ENCODE results near the gene COQ2. TPM values are rescaled to one million over a fixed set of nuclear protein-coding genes. Genes with fewer than 3 reads are reported as not detected.

COQ2 gene
- total and polyA plus RNA-seq, 4 experiments from 2014 or later, result 5.5 to 7.6 (median 6.8) TPM

DNA sequence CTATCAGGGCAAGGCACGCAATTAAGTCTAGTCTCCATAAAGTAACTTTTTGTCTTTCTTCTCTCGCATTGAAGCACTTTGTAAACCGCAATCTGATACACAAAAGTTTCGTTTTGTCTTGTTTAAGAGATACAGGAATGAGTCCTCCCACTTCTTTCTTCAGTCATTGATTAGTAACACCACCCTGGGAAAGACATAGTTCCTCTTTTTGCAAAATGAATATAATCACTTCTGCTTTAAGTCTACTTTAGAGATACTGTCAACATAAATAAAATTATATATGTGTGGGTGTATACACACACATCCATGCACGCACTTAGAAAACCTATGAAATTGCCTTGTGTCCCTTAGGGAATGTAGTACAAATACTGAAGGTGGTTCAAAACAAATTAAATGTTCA is 11.7 kb downstream of the COQ2 start:
- Mint-ChIP-seq H3K4me3 (peak overlapping the region in 2 of 8 donors; percentile 12 to 58), H3K36me3 (peaks cover 30 to 37% of the 10 kb centered on the region in 2 donors), H3K27ac (peak overlapping the region in 2 of 7 donors; percentile 9 to 29), H3K27me3 (no peaks in the 10 kb centered on the region), H3K9me3 (peaks cover 0 to 2% (median 0%) of the 10 kb centered on the region in 8 donors), H3K4me1 (peaks cover 13 to 22% (median 18%) of the 10 kb centered on the region in 4 donors)
- intact Hi-C loops (cut with micrococcal nuclease), result no loop called here
- Histone ChIP-seq H3K27ac (ENCODE audit: low read depth, low read length) (no peak overlapping the region), H3K36me3 (ENCODE audit: insufficient read depth, low read length) (peaks cover 6% of the 10 kb centered on the region), H3K27me3 (ENCODE audit: insufficient read depth, low read length) (no peaks in the 10 kb centered on the region), H3K4me1 (ENCODE audit: insufficient read depth, low read length) (peaks cover 17% of the 10 kb centered on the region), H3K4me3 (ENCODE audit: low read length in 2 of 2) (no peak overlapping the region), H3K9me3 (ENCODE audit: control insufficient read depth in 1 of 2, low read length in 2 of 2) (no peaks in the 10 kb centered on the region)
- ChIA-PET POLR2A (ENCODE audit: partially characterized antibody) (interaction anchor here (2.8 kb wide), 1 partner anchor 11 kb away, joined by 10 read pairs; the partner anchor contains the start of gene COQ2), CTCF (ENCODE audit: partially characterized antibody) (interaction anchor here (1.0 to 3.4 kb wide), 4 partner anchors 8 to 12 kb away, joined by 3 to 36 read pairs (median 4); no protein-coding TSS in a partner anchor)
- DNase-seq, result no peak

DNA sequence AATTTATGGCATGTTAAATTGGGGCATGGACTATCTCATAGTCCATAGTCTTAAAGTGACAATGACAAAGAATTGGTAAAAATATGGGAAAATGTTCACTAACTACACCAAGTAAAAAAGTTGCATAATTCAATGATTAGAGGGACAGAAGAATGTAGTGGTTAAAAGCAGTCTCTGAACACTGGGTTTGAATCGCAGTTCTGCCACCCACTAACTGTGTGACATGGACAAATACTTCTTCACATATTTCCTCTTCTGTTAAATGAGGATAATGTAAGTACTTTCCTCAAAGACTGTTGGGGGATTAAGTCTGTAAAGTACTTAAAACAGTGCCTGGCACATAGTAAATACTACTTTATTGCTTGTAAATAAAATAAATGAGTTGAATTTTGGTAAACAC is 15.3 kb downstream of the COQ2 start:
- no peaks in the 10 kb centered on the region for H3K9me3 Mint-ChIP-seq
- H3K4me3 ChIP-seq (ENCODE audit: low read length in 2 of 2), result no peak overlapping the region
- H3K4me1 Mint-ChIP-seq, result peaks cover 6 to 21% (median 7%) of the 10 kb centered on the region in 4 donors
- H3K27ac ChIP-seq (ENCODE audit: low read depth, low read length), result no peak overlapping the region
- H3K27me3 Mint-ChIP-seq, result no peaks in the 10 kb centered on the region
- no peak overlapping the region for H3K27ac Mint-ChIP-seq
- H3K9me3 ChIP-seq (ENCODE audit: control insufficient read depth in 1 of 2, low read length in 2 of 2), result no peaks in the 10 kb centered on the region
- H3K4me3 Mint-ChIP-seq, result no peak overlapping the region
- CTCF ChIA-PET (ENCODE audit: partially characterized antibody), result interaction anchor here (0.9 to 5.4 kb wide), 2 partner anchors 13 to 195 kb away, joined by 3 to 47 read pairs; partner anchors contain the start of gene COQ2
- peaks cover 6% of the 10 kb centered on the region for H3K36me3 ChIP-seq (ENCODE audit: insufficient read depth, low read length)
- POLR2A ChIA-PET (ENCODE audit: partially characterized antibody), result no interaction called here
- no peak for DNase-seq
- intact Hi-C loops (cut with micrococcal nuclease), result no loop called here
- peaks cover 5% of the 10 kb centered on the region for H3K4me1 ChIP-seq (ENCODE audit: insufficient read depth, low read length)
- H3K27me3 ChIP-seq (ENCODE audit: insufficient read depth, low read length), result no peaks in the 10 kb centered on the region
- H3K36me3 Mint-ChIP-seq, result peaks cover 30 to 38% of the 10 kb centered on the region in 2 donors

DNA sequence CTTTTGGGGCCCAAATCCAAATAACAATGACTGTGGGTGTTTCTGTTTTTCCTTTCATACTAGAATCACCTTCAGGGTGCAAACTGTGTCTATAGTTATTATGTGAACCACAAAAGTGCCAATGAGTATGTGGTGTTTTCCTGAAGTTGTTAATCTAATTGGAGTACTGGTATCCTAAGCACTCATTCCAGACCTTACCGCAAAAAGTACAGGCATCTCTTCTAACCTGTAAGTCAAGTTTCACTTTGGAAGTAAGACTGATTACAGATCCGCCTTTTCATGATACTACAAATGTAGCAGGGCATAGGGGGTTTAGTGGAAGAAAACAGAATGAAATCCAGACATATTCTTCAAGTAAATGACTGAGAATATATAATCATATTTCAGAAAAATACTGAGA is 16.1 kb downstream of the COQ2 start:
- Histone ChIP-seq H3K27me3 (ENCODE audit: insufficient read depth, low read length) (no peaks in the 10 kb centered on the region), H3K4me1 (ENCODE audit: insufficient read depth, low read length) (peaks cover 5% of the 10 kb centered on the region), H3K36me3 (ENCODE audit: insufficient read depth, low read length) (peaks cover 6% of the 10 kb centered on the region), H3K9me3 (ENCODE audit: control insufficient read depth in 1 of 2, low read length in 2 of 2) (no peaks in the 10 kb centered on the region), H3K27ac (ENCODE audit: low read depth, low read length) (no peak overlapping the region), H3K4me3 (ENCODE audit: low read length in 2 of 2) (no peak overlapping the region)
- intact Hi-C loops (cut with micrococcal nuclease), result no loop called here
- peaks cover 30 to 40% of the 10 kb centered on the region in 2 donors for H3K36me3 Mint-ChIP-seq
- peak overlapping the region in 2 of 7 donors; percentile 28 to 46 for H3K27ac Mint-ChIP-seq
- H3K9me3 Mint-ChIP-seq, result no peaks in the 10 kb centered on the region
- DNase-seq, result no peak
- H3K4me1 Mint-ChIP-seq, result peaks cover 6 to 21% (median 7%) of the 10 kb centered on the region in 4 donors
- ChIA-PET CTCF (ENCODE audit: partially characterized antibody) (interaction anchor here (0.9 to 5.4 kb wide), 6 partner anchors 13 to 197 kb away, joined by 3 to 47 read pairs (median 4); partner anchors contain the start of gene COQ2), POLR2A (ENCODE audit: partially characterized antibody) (no interaction called here)
- H3K27me3 Mint-ChIP-seq, result no peaks in the 10 kb centered on the region
- H3K4me3 Mint-ChIP-seq, result no peak overlapping the region

DNA sequence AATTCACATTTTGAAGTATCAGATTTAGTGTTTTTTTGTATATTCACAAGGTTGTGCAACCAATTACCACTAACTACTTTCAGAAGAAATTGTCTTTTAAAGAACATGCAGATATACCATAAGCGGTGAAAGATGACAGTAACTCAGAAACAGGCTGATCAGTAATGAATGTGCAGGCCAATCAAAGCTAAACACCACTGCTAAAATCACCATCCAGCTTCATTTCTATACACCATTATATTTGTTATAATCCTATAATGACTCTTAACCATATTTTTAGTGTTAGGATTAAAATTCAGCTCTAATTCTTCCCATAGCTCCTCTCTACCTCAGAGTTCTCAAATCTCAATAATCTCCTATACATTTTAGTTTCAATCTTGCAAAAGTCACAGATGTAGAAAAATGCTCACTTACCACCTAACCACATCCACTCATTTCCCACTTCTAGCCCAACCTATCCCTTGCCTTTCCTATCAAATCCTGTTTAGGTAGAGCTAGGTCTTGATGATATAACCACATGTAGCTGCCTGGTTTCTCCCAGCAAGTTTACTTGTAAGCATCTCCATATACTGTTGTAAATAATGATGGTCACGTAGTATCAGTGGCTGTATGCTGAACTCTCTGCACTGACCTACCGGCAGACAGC is 16.6 kb downstream of the COQ2 start:
- Mint-ChIP-seq H3K36me3 (peaks cover 33 to 37% of the 10 kb centered on the region in 2 donors), H3K9me3 (no peaks in the 10 kb centered on the region), H3K27me3 (no peaks in the 10 kb centered on the region), H3K27ac (peak overlapping the region in 2 of 7 donors; percentile 28 to 46), H3K4me3 (peak overlapping the region in 1 of 8 donors; percentile 2), H3K4me1 (peaks cover 5 to 20% (median 6%) of the 10 kb centered on the region in 4 donors)
- intact Hi-C loops (cut with micrococcal nuclease), result no loop called here
- Histone ChIP-seq H3K27me3 (ENCODE audit: insufficient read depth, low read length) (no peaks in the 10 kb centered on the region), H3K27ac (ENCODE audit: low read depth, low read length) (no peak overlapping the region), H3K4me3 (ENCODE audit: low read length in 2 of 2) (no peak overlapping the region), H3K36me3 (ENCODE audit: insufficient read depth, low read length) (peaks cover 3% of the 10 kb centered on the region), H3K4me1 (ENCODE audit: insufficient read depth, low read length) (peaks cover 5% of the 10 kb centered on the region), H3K9me3 (ENCODE audit: control insufficient read depth in 1 of 2, low read length in 2 of 2) (no peaks in the 10 kb centered on the region)
- CTCF ChIA-PET (ENCODE audit: partially characterized antibody), result interaction anchor here (1.1 to 5.4 kb wide), 7 partner anchors 14 to 197 kb away, joined by 3 to 47 read pairs (median 4); partner anchors contain the start of gene COQ2
- DNase-seq, result no peak
- POLR2A ChIA-PET (ENCODE audit: partially characterized antibody), result no interaction called here

DNA sequence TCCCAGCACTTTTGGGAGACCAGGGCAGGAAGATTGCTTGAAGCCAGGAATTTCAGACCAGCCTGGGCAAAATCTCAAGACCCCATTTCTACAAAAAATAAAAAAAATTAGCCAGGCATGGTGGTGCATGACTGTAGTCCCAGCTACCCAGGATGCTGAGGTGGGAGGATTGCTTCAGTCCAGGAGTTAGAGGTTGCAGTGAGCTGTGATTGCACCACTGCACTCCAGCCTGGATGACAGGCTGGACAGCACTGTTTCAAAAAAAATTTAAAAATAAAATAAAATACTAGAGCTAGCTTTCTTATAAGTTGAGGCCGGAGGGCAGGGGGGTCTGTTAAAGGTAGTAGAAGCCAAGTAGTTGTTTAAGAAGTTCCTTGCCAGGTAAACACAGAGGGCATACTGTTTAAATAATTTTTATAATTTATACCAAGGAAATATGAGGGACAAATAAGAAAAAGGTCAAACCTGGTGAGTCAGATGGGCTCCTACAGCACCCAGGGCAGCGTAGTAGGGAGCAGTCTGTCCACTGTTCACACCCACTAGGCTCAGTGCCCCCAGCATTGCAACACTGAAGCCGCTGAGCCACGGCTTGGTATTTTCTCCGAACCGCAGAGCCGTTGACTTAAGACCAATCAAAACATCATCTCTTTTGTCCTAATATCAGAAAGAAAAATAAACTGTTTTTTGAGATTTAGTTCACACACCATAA is 17.3 kb downstream of the COQ2 start:
- intact Hi-C loops (cut with micrococcal nuclease), result no loop called here
- CTCF ChIA-PET (ENCODE audit: partially characterized antibody), result interaction anchor here (0.7 to 5.4 kb wide), 14 partner anchors 11 to 196 kb away, joined by 3 to 47 read pairs (median 4); partner anchors contain the start of gene COQ2
- Mint-ChIP-seq H3K4me1 (peaks cover 0 to 16% (median 3%) of the 10 kb centered on the region in 4 donors), H3K27me3 (no peaks in the 10 kb centered on the region), H3K36me3 (peaks cover 30% of the 10 kb centered on the region in 2 donors), H3K9me3 (no peaks in the 10 kb centered on the region), H3K27ac (no peak overlapping the region), H3K4me3 (no peak overlapping the region)
- peaks cover 3% of the 10 kb centered on the region for H3K36me3 ChIP-seq (ENCODE audit: insufficient read depth, low read length)
- no peaks in the 10 kb centered on the region for H3K27me3 ChIP-seq (ENCODE audit: insufficient read depth, low read length)
- no peak overlapping the region for H3K4me3 ChIP-seq (ENCODE audit: low read length in 2 of 2)
- H3K9me3 ChIP-seq (ENCODE audit: control insufficient read depth in 1 of 2, low read length in 2 of 2), result no peaks in the 10 kb centered on the region
- POLR2A ChIA-PET (ENCODE audit: partially characterized antibody), result interaction anchor here (0.6 kb wide), 1 partner anchor 151 kb away, joined by 3 read pairs; no protein-coding TSS in a partner anchor
- peaks cover 5% of the 10 kb centered on the region for H3K4me1 ChIP-seq (ENCODE audit: insufficient read depth, low read length)
- H3K27ac ChIP-seq (ENCODE audit: low read depth, low read length), result no peak overlapping the region
- DNase-seq, result no peak

DNA sequence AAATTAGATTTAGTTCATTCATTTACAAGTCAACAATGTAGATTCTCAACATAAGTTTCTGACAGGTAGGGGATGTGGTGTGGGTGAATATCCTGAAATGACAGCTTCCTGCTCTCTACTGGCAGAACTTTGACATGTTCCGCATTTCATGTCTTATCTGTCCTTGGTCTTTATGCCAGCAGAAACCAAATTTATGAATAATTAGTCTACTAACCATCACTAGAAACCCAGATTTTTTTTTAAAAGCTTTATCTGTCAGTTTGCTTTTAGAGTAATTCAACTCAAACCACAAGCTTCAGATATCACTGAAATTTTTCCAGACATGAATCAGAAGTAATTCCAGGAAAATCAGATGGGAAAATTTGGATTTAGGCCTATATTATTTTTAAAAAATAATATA is 17.9 kb downstream of the COQ2 start:
- no peaks in the 10 kb centered on the region for H3K9me3 Mint-ChIP-seq

More for the DNA sequence above, 17.9 kb downstream of the COQ2 start:
- peak overlapping the region in 2 of 7 donors; percentile 14 to 42 for H3K27ac Mint-ChIP-seq
- Histone ChIP-seq H3K4me1 (ENCODE audit: insufficient read depth, low read length) (peaks cover 5% of the 10 kb centered on the region), H3K9me3 (ENCODE audit: control insufficient read depth in 1 of 2, low read length in 2 of 2) (no peaks in the 10 kb centered on the region), H3K27me3 (ENCODE audit: insufficient read depth, low read length) (no peaks in the 10 kb centered on the region), H3K4me3 (ENCODE audit: low read length in 2 of 2) (no peak overlapping the region), H3K36me3 (ENCODE audit: insufficient read depth, low read length) (peaks cover 3% of the 10 kb centered on the region), H3K27ac (ENCODE audit: low read depth, low read length) (no peak overlapping the region)
- H3K4me1 Mint-ChIP-seq, result peaks cover 0 to 16% (median 3%) of the 10 kb centered on the region in 4 donors
- DNase-seq, result peak in 2 of 5 donors; percentile 40 to 41
- H3K36me3 Mint-ChIP-seq, result peaks cover 24 to 30% of the 10 kb centered on the region in 2 donors
- H3K27me3 Mint-ChIP-seq, result no peaks in the 10 kb centered on the region
- no peak overlapping the region for H3K4me3 Mint-ChIP-seq
- ChIA-PET POLR2A (ENCODE audit: partially characterized antibody) (interaction anchor here (0.6 to 1.3 kb wide), 3 partner anchors 151 to 439 kb away, joined by 3 to 5 read pairs (median 3); partner anchors contain the start of gene COPS4), CTCF (ENCODE audit: partially characterized antibody) (interaction anchor here (0.7 to 5.4 kb wide), 13 partner anchors 10 to 195 kb away, joined by 3 to 47 read pairs (median 4); partner anchors contain the start of gene COQ2)
- intact Hi-C loops (cut with micrococcal nuclease), result no loop called here

Data from CD4-positive, alpha-beta memory T cell (primary cell).